ENCODE results near the gene KCNJ14.

KCNJ14 gene

DNA sequence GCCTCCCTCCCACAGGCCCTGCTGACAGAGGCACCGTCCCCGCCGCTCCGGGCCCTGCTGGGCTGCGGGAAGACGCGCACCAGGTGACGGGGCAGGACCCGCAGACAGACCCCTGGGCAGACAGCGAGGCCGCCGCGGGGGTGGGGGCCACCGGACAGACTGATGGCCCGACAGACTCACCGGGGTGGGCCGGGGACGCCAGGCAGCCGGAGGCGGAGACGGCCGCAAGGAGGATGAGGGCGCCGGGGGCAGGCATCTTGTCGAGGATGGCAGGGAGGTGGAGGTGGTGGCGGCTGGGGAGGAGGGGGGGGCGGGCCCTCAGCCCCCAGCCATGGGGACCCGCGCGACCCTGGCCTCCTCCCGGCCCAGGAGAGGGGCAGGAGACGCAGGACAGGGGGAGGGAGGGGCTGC is 56.0 kb downstream of the KCNJ14 start:
- in situ Hi-C loops (cut with MboI; ENCODE audit: low sequenced_read_pairs, unreplicated experiment) = no loop called here
- TF ChIP-seq, protein P1, sequence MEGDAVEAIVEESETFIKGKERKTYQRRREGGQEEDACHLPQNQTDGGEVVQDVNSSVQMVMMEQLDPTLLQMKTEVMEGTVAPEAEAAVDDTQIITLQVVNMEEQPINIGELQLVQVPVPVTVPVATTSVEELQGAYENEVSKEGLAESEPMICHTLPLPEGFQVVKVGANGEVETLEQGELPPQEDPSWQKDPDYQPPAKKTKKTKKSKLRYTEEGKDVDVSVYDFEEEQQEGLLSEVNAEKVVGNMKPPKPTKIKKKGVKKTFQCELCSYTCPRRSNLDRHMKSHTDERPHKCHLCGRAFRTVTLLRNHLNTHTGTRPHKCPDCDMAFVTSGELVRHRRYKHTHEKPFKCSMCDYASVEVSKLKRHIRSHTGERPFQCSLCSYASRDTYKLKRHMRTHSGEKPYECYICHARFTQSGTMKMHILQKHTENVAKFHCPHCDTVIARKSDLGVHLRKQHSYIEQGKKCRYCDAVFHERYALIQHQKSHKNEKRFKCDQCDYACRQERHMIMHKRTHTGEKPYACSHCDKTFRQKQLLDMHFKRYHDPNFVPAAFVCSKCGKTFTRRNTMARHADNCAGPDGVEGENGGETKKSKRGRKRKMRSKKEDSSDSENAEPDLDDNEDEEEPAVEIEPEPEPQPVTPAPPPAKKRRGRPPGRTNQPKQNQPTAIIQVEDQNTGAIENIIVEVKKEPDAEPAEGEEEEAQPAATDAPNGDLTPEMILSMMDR (IDR thresholded peaks at IDR 0.05; ENCODE audit: borderline replicate concordance, control extremely low read depth, extremely low read depth, insufficient read depth, missing control alignments) = no peak
- DNase-seq (ENCODE audit: low spot score) = peak; percentile 34

DNA sequence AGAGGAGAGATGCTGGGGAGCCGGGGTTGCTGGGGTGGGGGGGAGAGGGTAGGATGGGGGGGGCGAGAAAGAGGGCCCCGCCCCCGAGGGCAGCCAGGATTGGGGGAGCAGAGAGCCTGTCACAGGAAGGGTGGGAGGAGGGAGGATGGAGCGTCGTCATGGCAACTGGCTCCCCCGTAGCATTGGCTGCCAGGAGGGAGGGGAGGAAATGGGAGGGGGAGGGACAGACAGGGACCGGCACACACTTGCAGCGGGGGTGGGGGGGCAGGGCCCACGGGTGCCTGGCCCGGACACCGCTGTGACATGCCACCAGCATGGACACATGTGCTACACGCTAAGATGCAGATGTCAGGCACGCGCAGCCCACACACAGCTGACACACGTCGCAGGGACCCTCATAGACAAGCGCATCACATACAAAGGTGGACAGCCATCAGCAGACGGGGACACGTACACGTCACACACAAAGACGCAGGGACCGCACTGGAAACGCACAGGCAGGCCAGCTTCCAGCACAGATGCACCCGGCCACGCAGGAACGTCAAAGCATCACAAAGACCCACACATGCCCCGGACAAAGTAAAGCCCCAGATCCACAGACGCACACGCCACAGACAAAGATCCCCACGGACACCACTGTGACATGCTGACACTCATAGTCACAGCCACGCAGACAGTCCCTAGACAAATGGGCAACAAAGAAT is 56.6 kb downstream of the KCNJ14 start, which contains the start of gene LMTK3:
TSS of gene LMTK3 (minus strand) at position 36 of the 704 bp plus-strand sequence. CDS start 259 bp downstream, outside the sequence.
- in situ Hi-C loops (cut with MboI; ENCODE audit: low sequenced_read_pairs, unreplicated experiment) = no loop called here
- DNase-seq (ENCODE audit: low spot score) = peak; percentile 80
- TF ChIP-seq, protein P1 (IDR thresholded peaks at IDR 0.05; ENCODE audit: borderline replicate concordance, control extremely low read depth, extremely low read depth, insufficient read depth, missing control alignments) = no peak

DNA sequence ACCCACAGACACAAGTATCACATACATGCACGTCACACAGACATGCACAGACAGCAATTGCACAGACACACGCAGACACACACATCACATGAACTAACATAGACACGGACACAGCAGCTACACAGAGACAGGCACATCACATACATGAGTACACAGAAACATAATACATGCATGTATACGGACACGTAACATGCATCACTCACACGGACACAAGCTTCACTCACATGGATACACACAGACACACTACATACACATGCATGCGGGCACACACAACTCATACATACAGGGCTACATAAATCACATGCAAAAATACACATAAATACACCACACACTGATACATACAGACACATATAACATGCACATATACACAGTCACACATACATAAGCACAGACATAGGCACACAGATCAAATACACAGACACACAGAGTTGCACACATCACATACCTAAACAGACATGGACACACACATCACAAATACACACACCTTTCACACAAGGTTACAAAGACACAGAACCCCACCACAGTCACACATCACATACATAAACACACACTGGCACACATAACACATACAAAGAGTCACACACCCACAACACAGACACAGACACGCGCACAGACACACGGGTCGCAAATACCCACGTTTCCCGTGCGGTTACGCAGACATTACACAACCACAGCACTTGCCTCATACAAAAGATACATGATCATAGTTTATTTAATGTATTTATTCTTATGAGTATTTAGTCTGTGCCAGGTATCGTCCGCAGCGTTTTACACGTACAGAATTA is 57.3 kb downstream of the KCNJ14 start:
- in situ Hi-C loops (cut with MboI; ENCODE audit: low sequenced_read_pairs, unreplicated experiment) = no loop called here
- no peak for DNase-seq (ENCODE audit: low spot score)
- TF ChIP-seq, protein P1 (IDR thresholded peaks at IDR 0.05; ENCODE audit: borderline replicate concordance, control extremely low read depth, extremely low read depth, insufficient read depth, missing control alignments) = no peak

DNA sequence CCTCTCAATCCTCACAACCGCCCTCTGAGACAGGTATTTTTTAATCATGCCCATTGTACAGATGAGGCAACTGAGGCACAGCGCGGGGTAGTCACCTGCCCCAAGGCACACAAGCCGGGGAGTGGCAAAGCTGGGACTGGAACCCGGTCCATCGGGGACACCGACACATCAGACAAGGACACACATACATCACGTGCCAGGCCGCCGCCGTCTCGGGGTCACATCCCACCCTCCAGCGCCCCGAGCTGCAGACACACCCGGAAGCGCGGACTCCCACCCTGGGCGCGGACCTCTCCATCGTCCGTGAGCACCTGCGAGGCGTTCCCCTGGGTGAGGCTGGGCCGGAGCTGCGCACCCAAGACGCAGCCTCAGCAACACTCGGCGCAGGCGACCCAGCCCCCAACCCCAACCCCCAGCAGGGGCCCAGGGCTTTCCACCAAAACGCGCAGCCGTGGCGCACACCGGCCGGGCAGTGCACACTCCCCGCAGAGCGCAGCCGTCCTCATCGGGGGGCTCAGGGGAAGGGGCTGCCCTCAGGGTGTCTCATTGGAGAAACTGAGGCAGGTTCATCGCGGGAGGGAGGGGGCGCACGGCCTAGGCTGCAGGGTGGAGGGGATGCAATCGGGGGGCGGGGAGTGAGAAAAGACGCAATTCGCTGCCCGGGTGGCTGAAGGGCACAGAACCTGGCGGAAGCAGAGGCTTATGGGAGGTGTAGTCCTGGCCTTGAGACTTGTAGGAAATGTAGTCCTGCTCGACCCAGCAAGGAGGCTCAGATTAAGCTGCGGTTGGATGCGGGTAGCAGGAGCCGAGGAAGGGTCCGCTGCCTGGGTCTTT is 58.1 kb downstream of the KCNJ14 start:
- TF ChIP-seq, protein P1 (IDR thresholded peaks at IDR 0.05; ENCODE audit: borderline replicate concordance, control extremely low read depth, extremely low read depth, insufficient read depth, missing control alignments) = no peak
- in situ Hi-C loops (cut with MboI; ENCODE audit: low sequenced_read_pairs, unreplicated experiment) = no loop called here
- DNase-seq (ENCODE audit: low spot score) = peak; percentile 88

DNA sequence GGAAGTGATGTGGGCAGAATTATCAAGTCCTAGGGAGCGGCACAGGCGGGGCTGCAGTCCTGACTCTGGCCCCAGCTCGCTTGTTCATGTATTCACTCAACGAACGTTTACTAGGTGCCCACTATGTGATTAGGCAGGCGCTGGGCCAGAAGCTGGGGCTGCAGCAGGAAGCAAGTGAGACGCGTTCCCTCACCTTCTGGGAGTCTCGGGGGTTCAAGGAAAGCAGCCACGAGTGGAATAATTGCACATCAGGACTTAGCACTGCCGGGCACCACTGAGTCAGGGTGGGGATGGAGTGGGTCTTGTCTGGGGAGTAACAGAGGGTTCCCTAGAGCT is 58.7 kb downstream of the KCNJ14 start:
- DNase-seq (ENCODE audit: low spot score) = no peak
- in situ Hi-C loops (cut with MboI; ENCODE audit: low sequenced_read_pairs, unreplicated experiment) = no loop called here
- TF ChIP-seq, protein P1 (IDR thresholded peaks at IDR 0.05; ENCODE audit: borderline replicate concordance, control extremely low read depth, extremely low read depth, insufficient read depth, missing control alignments) = no peak

DNA sequence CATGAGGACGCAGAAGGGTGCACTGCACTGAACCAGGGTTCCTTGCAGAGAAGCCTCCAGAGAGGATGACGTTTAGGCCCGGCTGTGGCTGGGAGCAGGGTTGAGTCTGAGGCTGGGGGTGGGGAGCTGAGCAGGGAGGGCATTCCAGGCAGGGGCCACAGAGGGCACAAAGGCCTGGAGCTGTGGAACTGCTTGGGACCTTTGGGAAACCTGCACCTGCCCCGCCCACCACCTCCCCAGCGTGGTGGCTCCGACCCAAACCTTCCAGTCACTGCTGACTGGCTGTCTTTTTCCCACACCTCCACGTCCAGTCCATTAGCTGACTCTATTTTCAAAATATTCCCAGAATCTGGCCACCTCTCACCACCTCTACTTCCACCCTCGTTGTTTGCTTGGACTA is 61.2 kb downstream of the KCNJ14 start:
- in situ Hi-C loops (cut with MboI; ENCODE audit: low sequenced_read_pairs, unreplicated experiment) = no loop called here
- DNase-seq (ENCODE audit: low spot score) = no peak
- TF ChIP-seq, protein P1 (IDR thresholded peaks at IDR 0.05; ENCODE audit: borderline replicate concordance, control extremely low read depth, extremely low read depth, insufficient read depth, missing control alignments) = no peak
